Osteoblast (primary cell): ENCODE results near the gene CDC37. TPM values are rescaled to one million over a fixed set of nuclear protein-coding genes. Genes with fewer than 3 reads are reported as not detected.
A peak's percentile ranks its signal among the peaks of the same experiment; 100 is the strongest.

Source experiments
- DNase-seq: peaks from one replicate; pipeline ENCODE4 v3.0.0; 2011; ENCODE audit warnings: low spot score, mixed read lengths; ENCODE audit not compliant: insufficient read length; ENCODE audit errors: missing footprints
- H2AFZ ChIP-seq: 2 replicates; pipeline ENCODE4 v1.6.0; 2011; ENCODE audit warnings: mild to moderate bottlenecking, low read length
- H3K27ac ChIP-seq: 2 replicates; pipeline ENCODE4 v1.5.1; 2011; ENCODE audit warnings: mild to moderate bottlenecking, low read depth, low read length, moderate library complexity
- H3K27me3 ChIP-seq: 2 replicates; pipeline ENCODE4 v1.6.0; 2012; ENCODE audit warnings: mild to moderate bottlenecking, control low read depth, inconsistent platforms, low read length, moderate library complexity; ENCODE audit not compliant: insufficient read depth
- H3K36me3 ChIP-seq: 2 replicates; pipeline ENCODE4 v1.5.1; 2011; ENCODE audit warnings: mild to moderate bottlenecking, low read length, control low read depth, moderate library complexity; ENCODE audit not compliant: insufficient read depth
- H3K4me1 ChIP-seq: 2 replicates; pipeline ENCODE4 v1.5.1; 2011; ENCODE audit warnings: mild to moderate bottlenecking, low read length, control low read depth, moderate library complexity; ENCODE audit not compliant: insufficient read depth
- H3K4me2 ChIP-seq: 2 replicates; pipeline ENCODE4 v1.6.0; 2011; ENCODE audit warnings: mild to moderate bottlenecking, low read length; ENCODE audit not compliant: insufficient read depth
- H3K4me3 ChIP-seq: fragments of 200-600 bp; sonication (generic); 3 replicates; pipeline ENCODE4 v1.5.1; 2012; ENCODE audit warnings: mild to moderate bottlenecking, low read length, inconsistent platforms; ENCODE audit not compliant: insufficient read depth
- H3K79me2 ChIP-seq: 2 replicates; pipeline ENCODE4 v1.6.0; 2012; ENCODE audit warnings: mild to moderate bottlenecking, low read length, control low read depth, inconsistent platforms; ENCODE audit not compliant: insufficient read depth
- H3K9me3 ChIP-seq: 2 replicates; pipeline ENCODE4 v1.5.1; 2011; ENCODE audit warnings: low read depth, low read length, control low read depth
- H4K20me1 ChIP-seq: 2 replicates; pipeline ENCODE4 v1.6.0; 2012; ENCODE audit warnings: mild to moderate bottlenecking, low read length, control low read depth; ENCODE audit not compliant: insufficient read depth
- CTCF ChIP-seq: IDR thresholded peaks from 2 replicates; pipeline ENCODE4 v1.5.1; 2011; ENCODE audit warnings: mild to moderate bottlenecking, low read depth, low read length, moderate library complexity; ENCODE audit errors: extremely low read depth
- total RNA-seq: library from RNA; depleted of rRNA; stranded (reverse); fragments of >200 nt; gene quantifications from 2 replicates; pipeline ENCODE4 v1.2.3, GENCODE V29; 2012

The CDC37 gene
- total RNA-seq, 1 donor, result 154 TPM

- Histone ChIP-seq H3K9me3 (no peaks in the 10 kb centered on the region), H3K4me2 (no peak overlapping the region), H3K4me3 (no peak overlapping the region), H2AFZ (no peak overlapping the region), H4K20me1 (no peaks in the 10 kb centered on the region), H3K27me3 (no peaks in the 10 kb centered on the region), H3K79me2 (no peaks in the 10 kb centered on the region), H3K4me1 (no peaks in the 10 kb centered on the region), H3K36me3 (peaks cover 51% of the 10 kb centered on the region), H3K27ac (no peak overlapping the region)
- DNase-seq, result peak; percentile 26
- no peak for TF ChIP-seq CTCF
Measured at GRCh38 chr19:10356431-10356830, 46.9 kb downstream of the CDC37 start.

DNA sequence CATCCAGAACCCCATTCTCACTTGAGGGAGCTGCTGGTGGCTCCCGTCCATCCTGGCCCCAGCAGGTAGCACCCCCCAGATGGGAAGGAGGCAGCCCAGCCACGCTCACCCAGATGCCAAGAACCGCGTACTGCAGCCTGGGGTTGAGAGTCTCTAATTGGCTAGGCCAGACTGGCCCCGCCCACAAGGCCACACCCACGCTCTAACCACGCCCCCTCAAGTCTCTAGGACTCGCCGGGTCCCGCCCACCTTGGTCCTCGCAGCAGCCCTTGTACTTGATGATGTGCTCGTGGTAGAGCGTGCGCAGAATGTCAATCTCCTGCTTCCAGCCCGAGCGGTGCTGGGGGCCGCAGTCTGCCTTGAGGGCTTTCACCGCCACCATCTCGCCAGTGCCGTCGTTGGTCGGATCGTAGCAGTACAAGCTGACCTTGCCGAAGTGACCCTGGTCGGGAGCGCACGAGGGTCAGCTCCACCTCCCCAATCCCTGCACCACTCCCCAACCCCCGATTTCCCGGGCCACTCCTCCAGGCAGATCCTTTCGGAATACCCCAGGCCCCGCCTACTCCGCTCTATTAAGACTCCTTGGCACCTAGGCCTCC, 49.5 kb downstream of the CDC37 start:
- H3K4me2 ChIP-seq, result no peak overlapping the region
- no peak overlapping the region for H2AFZ ChIP-seq
- no peak for TF ChIP-seq CTCF
- peak; percentile 87 for DNase-seq
- no peak overlapping the region for H3K27ac ChIP-seq
- H4K20me1 ChIP-seq, result no peaks in the 10 kb centered on the region
- H3K9me3 ChIP-seq, result no peaks in the 10 kb centered on the region
- no peak overlapping the region for H3K4me3 ChIP-seq
- peaks cover 50% of the 10 kb centered on the region for H3K36me3 ChIP-seq
- H3K79me2 ChIP-seq, result no peaks in the 10 kb centered on the region
- no peaks in the 10 kb centered on the region for H3K27me3 ChIP-seq
- no peaks in the 10 kb centered on the region for H3K4me1 ChIP-seq

- Histone ChIP-seq H3K4me2 (no peak overlapping the region), H3K36me3 (peaks cover 46% of the 10 kb centered on the region), H3K27ac (no peak overlapping the region), H4K20me1 (no peaks in the 10 kb centered on the region), H3K27me3 (no peaks in the 10 kb centered on the region), H3K4me3 (no peak overlapping the region), H3K4me1 (no peaks in the 10 kb centered on the region), H3K79me2 (no peaks in the 10 kb centered on the region), H2AFZ (no peak overlapping the region), H3K9me3 (no peaks in the 10 kb centered on the region)
- no peak for TF ChIP-seq CTCF
- DNase-seq, result peak; percentile 72
Measured at GRCh38 chr19:10352764-10353671, 50.3 kb downstream of the CDC37 start.

DNA sequence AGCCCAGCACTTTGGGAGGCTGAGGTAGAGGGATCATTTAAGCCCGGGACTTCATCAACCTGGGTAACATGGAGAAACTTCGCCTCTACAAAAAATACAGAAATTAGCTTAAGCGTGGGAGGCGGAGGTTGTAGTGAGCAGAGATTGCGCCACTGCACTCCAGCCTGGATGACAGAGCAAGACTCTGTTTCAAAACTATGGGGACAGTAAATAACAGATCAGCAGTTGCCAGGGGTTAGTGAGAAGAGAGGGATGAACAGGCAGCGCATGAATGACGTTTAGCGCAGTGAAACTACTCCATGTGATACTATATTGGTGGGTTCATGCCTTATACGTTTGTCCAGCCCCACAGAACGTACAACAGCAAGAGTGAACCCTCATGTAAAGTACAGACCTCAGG, 56.8 kb downstream of the CDC37 start:
- Histone ChIP-seq H2AFZ (no peak overlapping the region), H3K27me3 (no peaks in the 10 kb centered on the region), H3K9me3 (no peaks in the 10 kb centered on the region), H3K36me3 (peaks cover 11% of the 10 kb centered on the region), H3K79me2 (no peaks in the 10 kb centered on the region), H4K20me1 (no peaks in the 10 kb centered on the region), H3K4me2 (peak overlapping the region; percentile 20), H3K27ac (no peak overlapping the region), H3K4me3 (no peak overlapping the region), H3K4me1 (peaks cover 5% of the 10 kb centered on the region)
- no peak for TF ChIP-seq CTCF
- peak; percentile 18 for DNase-seq
